Measurements from ENCODE around the gene SLC28A2.

DNA sequence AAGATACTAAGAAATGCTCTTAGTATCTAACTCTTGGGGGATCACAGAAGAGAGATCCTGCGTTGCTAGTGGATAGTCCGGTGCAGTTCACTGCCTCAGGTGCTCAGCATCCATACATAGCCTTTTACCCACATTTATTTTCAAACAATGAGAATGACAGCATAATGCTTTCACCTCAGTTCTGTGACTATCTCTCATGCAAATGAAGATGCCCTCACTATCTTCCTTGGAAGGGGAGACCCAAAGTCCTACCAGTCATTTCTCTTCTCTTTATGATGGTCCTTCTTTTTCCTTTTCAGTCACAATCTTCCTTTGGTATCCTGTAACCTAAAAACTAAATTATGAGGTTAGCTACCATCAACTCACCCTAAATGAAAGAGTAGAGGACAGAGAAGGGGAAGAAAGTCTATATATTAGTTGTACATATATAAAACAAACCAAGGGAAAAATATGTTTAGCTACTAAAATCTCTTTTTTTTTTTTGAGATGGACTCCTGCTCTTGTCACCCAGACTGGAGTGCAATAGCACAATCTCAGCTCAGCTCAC lies 30.9 kb upstream of the SLC28A2 start:
- TF ChIP-seq, protein P1, sequence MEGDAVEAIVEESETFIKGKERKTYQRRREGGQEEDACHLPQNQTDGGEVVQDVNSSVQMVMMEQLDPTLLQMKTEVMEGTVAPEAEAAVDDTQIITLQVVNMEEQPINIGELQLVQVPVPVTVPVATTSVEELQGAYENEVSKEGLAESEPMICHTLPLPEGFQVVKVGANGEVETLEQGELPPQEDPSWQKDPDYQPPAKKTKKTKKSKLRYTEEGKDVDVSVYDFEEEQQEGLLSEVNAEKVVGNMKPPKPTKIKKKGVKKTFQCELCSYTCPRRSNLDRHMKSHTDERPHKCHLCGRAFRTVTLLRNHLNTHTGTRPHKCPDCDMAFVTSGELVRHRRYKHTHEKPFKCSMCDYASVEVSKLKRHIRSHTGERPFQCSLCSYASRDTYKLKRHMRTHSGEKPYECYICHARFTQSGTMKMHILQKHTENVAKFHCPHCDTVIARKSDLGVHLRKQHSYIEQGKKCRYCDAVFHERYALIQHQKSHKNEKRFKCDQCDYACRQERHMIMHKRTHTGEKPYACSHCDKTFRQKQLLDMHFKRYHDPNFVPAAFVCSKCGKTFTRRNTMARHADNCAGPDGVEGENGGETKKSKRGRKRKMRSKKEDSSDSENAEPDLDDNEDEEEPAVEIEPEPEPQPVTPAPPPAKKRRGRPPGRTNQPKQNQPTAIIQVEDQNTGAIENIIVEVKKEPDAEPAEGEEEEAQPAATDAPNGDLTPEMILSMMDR (optimal IDR thresholded peaks at IDR 0.05 in 1 of 3, IDR thresholded peaks at IDR 0.05 in 1 of 3, conservative IDR thresholded peaks at IDR 0.05 in 1 of 3; ENCODE audit: extremely low read depth in 1 of 3, insufficient read depth in 2 of 3, low read length in 3 of 3) = no peak
- TF ChIP-seq EZH2 (IDR thresholded peaks at IDR 0.05; ENCODE audit: low read length) = no peak
